DOHH2 (cell line): ENCODE results near the gene UTP11.
A peak's percentile ranks its signal among the peaks of the same experiment; 100 is the strongest.

Experiments used
- H3F3A ChIP-seq: fragments of 200-600 bp; sonication (generic), shearing (Covaris generic); 2 replicates; pipeline ENCODE4 v1.6.0; 2016; ENCODE audit warnings: antibody characterized with exemption, mild to moderate bottlenecking; ENCODE audit not compliant: control insufficient read depth, insufficient read depth
- H3K27ac ChIP-seq: fragments of 200-600 bp; sonication (generic); 2 replicates; pipeline ENCODE4 v1.5.1; 2014; ENCODE audit warnings: low read depth, mild to moderate bottlenecking, low read length, moderate library complexity
- H3K27me3 ChIP-seq: fragments of 200-600 bp; sonication (generic); 2 replicates; pipeline ENCODE4 v1.6.1; 2014; ENCODE audit warnings: mild to moderate bottlenecking, low read length, mixed read lengths; ENCODE audit not compliant: control insufficient read depth
- H3K36me3 ChIP-seq: fragments of 200-600 bp; sonication (generic); 2 replicates; pipeline ENCODE4 v1.6.1; 2014; ENCODE audit warnings: mild to moderate bottlenecking, low read length, moderate library complexity, mixed read lengths; ENCODE audit not compliant: control insufficient read depth
- H3K4me1 ChIP-seq: fragments of 200-600 bp; sonication (generic); 2 replicates; pipeline ENCODE4 v1.6.1; 2014; ENCODE audit warnings: mild to moderate bottlenecking, low read length, mixed read lengths; ENCODE audit not compliant: control insufficient read depth
- H3K4me2 ChIP-seq: fragments of 200-600 bp; sonication (generic); 2 replicates; pipeline ENCODE4 v1.6.0; 2014; ENCODE audit warnings: mild to moderate bottlenecking, low read length, moderate library complexity
- H3K4me3 ChIP-seq: fragments of 200-600 bp; sonication (generic); 2 replicates; pipeline ENCODE4 v1.5.1; 2014; ENCODE audit warnings: mild to moderate bottlenecking, low read length, mixed read lengths
- H3K79me2 ChIP-seq: fragments of 200-600 bp; sonication (generic); 2 replicates; pipeline ENCODE4 v1.6.1; 2014; ENCODE audit warnings: mild to moderate bottlenecking, low read length, mixed read lengths; ENCODE audit not compliant: control insufficient read depth
- H3K9me2 ChIP-seq: fragments of 200-600 bp; sonication (generic); replicated peaks from 2 replicates; pipeline ENCODE4 v1.6.1; 2014; ENCODE audit warnings: mild to moderate bottlenecking, low read length, mixed read lengths; ENCODE audit not compliant: control insufficient read depth
- H3K9me3 ChIP-seq: fragments of 200-600 bp; sonication (generic); 2 replicates; pipeline ENCODE4 v1.6.1; 2014; ENCODE audit warnings: antibody characterized with exemption, low read length, mixed read lengths; ENCODE audit not compliant: control insufficient read depth, insufficient read depth
- H4K20me1 ChIP-seq: fragments of 200-600 bp; sonication (generic); 2 replicates; pipeline ENCODE4 v1.6.0; 2014; ENCODE audit warnings: low read depth, mild to moderate bottlenecking, antibody characterized with exemption, low read length, moderate library complexity; ENCODE audit not compliant: control insufficient read depth, insufficient read depth
- EZH2phosphoT487 ChIP-seq: fragments of 200-600 bp; sonication (generic); IDR thresholded peaks from 2 replicates; pipeline ENCODE4 v1.6.1; 2017; ENCODE audit warnings: borderline replicate concordance, mild to moderate bottlenecking, antibody characterized with exemption, low read length, moderate library complexity, mixed read lengths
- TF ChIP-seq, protein P1 (sequence below): fragments of 200-600 bp; sonication (generic); IDR thresholded peaks from one replicate; pipeline ENCODE4 v1.5.1; 2014; ENCODE audit warnings: antibody characterized with exemption, mild to moderate bottlenecking, low read depth, low read length; ENCODE audit not compliant: poor library complexity, severe bottlenecking

Gene UTP11

DNA sequence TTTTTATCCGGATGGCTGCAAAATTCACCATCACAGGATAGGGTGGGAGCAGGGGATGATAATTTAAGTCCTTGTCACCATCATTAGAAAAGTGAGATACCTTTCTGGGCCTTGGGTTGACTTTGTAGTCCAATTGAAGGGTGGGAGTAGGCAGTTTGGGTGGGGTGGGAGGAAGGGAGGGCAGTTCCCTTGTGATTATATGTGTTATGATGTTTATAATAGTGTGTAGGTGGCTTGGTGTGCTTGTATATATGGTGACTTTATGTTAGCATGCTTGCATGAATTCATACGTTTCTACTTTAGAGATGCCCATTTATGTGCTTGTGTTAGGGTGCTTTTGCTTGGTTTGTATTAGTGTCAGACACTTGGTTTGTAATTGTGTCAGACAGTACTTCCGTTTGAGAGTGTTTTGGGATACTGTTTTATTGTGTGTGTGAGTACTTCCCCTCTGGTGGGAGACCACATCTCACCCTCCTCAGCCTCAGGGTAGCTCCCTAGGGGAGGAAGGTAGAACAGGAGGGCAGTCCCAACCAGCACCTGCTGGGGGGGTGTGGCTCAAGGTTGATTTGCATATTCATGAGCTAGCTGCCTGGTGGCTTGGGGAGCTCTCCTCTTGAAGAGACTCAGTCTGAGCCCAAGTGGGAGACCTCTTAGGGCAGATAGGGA is 40.3 kb downstream of the UTP11 start:
- Histone ChIP-seq H3K4me2 (peak overlapping the region; percentile 49), H3K4me3 (peak overlapping the region; percentile 31)
- TF ChIP-seq, protein P1, sequence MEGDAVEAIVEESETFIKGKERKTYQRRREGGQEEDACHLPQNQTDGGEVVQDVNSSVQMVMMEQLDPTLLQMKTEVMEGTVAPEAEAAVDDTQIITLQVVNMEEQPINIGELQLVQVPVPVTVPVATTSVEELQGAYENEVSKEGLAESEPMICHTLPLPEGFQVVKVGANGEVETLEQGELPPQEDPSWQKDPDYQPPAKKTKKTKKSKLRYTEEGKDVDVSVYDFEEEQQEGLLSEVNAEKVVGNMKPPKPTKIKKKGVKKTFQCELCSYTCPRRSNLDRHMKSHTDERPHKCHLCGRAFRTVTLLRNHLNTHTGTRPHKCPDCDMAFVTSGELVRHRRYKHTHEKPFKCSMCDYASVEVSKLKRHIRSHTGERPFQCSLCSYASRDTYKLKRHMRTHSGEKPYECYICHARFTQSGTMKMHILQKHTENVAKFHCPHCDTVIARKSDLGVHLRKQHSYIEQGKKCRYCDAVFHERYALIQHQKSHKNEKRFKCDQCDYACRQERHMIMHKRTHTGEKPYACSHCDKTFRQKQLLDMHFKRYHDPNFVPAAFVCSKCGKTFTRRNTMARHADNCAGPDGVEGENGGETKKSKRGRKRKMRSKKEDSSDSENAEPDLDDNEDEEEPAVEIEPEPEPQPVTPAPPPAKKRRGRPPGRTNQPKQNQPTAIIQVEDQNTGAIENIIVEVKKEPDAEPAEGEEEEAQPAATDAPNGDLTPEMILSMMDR: no peak

DNA sequence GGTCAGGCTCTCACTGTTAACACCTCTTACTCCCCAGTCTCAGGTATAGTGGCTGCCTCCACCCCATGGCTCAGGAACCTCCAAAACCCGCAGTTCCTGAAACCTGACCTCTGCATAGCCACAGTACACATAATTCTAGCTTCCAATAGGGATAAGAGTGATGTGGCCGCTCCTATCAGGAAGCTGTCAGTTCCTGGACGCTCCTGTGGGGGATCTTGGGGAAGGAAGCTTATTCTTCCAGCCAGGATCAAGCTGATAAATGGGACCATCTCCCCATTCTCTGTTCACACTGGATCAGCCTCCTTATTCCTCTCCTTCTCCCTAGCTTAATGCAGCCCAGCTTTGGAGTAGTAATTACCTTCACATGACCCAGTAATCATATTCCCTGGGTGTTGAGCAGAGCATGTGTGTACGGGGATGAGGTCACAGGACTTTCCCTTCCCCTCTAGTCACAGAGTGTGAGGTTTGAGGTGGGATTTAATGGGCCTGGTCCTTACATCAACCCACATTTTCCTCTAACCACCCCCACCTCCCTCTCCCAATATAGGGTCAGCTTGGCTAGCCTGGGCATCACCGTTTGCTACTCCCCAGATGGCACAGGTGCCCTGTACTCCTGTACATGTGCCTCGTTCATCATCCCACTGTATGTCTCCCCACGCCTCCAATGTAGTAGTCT is 41.0 kb downstream of the UTP11 start:
- Histone ChIP-seq H3K4me2 (peak overlapping the region; percentile 49), H3K9me2 (no peaks in the 10 kb centered on the region), H3K4me1 (peaks cover 36% of the 10 kb centered on the region), H3K79me2 (no peaks in the 10 kb centered on the region), H3K27ac (no peak overlapping the region), H4K20me1 (no peaks in the 10 kb centered on the region), H3K27me3 (no peaks in the 10 kb centered on the region), H3K4me3 (peak overlapping the region; percentile 31), H3K9me3 (no peaks in the 10 kb centered on the region), H3F3A (no peaks in the 10 kb centered on the region), H3K36me3 (no peaks in the 10 kb centered on the region)
- TF ChIP-seq, protein P1: no peak
- TF ChIP-seq EZH2phosphoT487: no peak

More for the DNA sequence above, 40.3 kb downstream of the UTP11 start:
- Histone ChIP-seq H3K79me2 (no peaks in the 10 kb centered on the region), H3K9me3 (no peaks in the 10 kb centered on the region), H3K4me1 (peaks cover 36% of the 10 kb centered on the region), H3K27me3 (peaks cover 5% of the 10 kb centered on the region), H3K27ac (peak overlapping the region; percentile 6), H3K36me3 (no peaks in the 10 kb centered on the region), H4K20me1 (no peaks in the 10 kb centered on the region), H3F3A (no peaks in the 10 kb centered on the region), H3K9me2 (no peaks in the 10 kb centered on the region)

DNA sequence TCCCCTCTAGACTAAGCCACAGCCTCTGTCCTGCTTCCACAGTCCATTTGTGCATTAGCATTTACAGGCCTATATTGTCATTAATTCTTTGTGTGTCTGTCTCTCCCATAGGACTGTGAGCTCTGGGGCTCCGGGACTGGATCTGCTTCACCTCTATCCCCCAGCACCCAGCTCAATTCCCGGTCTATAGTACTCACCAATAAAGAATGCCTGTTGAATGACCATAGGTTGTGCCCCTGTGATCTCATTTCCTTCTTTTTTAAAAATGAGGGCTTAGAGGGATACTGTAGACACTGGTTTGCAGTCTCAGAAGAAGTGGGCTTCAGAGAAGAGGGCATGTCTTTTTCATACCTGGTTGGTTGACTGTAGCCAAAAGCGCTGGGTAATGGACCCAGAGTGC is 42.9 kb downstream of the UTP11 start:
- Histone ChIP-seq H3F3A (no peaks in the 10 kb centered on the region), H3K36me3 (no peaks in the 10 kb centered on the region), H3K4me3 (no peak overlapping the region), H4K20me1 (no peaks in the 10 kb centered on the region), H3K27ac (no peak overlapping the region), H3K4me1 (peaks cover 32% of the 10 kb centered on the region), H3K79me2 (no peaks in the 10 kb centered on the region), H3K9me3 (no peaks in the 10 kb centered on the region), H3K27me3 (no peaks in the 10 kb centered on the region), H3K9me2 (no peaks in the 10 kb centered on the region), H3K4me2 (no peak overlapping the region)
- no peak for TF ChIP-seq EZH2phosphoT487
- TF ChIP-seq, protein P1: no peak
